GM12872 (cell line): ENCODE results near the gene FBXL16.

ENCODE experiments used
- TF ChIP-seq, protein P1 (sequence below): IDR thresholded peaks from 3 replicates; pipeline ENCODE4 v1.5.1; 2011; ENCODE audit warnings: low read depth, mild to moderate bottlenecking, low read length, moderate library complexity; ENCODE audit not compliant: insufficient read depth

The FBXL16 gene

DNA sequence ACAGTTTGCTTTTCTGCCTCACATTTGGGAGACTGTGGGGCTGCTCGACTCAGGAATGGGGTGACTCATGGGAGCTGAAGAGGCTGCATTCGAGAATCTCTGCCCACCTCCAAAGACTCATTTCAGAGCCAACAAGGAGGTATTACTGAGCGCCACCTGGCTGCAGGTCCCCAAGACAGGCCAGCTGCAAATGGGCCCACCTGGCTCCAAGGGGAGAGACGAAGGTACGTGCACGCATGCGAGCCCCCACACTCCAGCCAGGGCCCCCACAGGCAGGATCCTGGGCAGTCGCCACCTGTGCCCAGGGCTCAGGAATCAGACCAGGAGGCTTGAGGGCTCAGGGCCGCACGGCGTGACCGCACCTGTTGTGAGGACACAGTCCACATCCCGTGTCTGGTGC, 27.3 kb upstream of the FBXL16 start:
- TF ChIP-seq, protein P1, sequence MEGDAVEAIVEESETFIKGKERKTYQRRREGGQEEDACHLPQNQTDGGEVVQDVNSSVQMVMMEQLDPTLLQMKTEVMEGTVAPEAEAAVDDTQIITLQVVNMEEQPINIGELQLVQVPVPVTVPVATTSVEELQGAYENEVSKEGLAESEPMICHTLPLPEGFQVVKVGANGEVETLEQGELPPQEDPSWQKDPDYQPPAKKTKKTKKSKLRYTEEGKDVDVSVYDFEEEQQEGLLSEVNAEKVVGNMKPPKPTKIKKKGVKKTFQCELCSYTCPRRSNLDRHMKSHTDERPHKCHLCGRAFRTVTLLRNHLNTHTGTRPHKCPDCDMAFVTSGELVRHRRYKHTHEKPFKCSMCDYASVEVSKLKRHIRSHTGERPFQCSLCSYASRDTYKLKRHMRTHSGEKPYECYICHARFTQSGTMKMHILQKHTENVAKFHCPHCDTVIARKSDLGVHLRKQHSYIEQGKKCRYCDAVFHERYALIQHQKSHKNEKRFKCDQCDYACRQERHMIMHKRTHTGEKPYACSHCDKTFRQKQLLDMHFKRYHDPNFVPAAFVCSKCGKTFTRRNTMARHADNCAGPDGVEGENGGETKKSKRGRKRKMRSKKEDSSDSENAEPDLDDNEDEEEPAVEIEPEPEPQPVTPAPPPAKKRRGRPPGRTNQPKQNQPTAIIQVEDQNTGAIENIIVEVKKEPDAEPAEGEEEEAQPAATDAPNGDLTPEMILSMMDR = no peak

DNA sequence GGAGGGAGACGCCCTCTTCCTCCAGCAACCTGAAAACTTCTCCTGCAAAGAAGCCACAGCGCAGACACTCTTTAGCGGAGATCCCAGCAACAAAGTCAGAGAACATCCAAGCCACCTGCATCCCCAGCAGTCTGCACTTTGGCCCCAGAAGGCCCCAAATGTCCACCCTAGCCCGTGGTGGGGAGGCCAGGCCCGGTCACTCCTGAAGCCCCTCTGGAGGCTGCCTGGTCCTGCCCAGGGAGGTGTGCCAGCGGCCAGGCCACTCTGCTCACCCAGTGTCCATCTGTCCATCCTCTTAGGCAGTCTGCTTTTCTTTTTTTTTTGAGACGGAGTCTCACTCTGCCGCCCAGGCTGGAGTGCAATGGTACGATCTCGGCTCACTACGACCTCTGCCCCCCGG, 26.7 kb upstream of the FBXL16 start:
- TF ChIP-seq, protein P1 = no peak

DNA sequence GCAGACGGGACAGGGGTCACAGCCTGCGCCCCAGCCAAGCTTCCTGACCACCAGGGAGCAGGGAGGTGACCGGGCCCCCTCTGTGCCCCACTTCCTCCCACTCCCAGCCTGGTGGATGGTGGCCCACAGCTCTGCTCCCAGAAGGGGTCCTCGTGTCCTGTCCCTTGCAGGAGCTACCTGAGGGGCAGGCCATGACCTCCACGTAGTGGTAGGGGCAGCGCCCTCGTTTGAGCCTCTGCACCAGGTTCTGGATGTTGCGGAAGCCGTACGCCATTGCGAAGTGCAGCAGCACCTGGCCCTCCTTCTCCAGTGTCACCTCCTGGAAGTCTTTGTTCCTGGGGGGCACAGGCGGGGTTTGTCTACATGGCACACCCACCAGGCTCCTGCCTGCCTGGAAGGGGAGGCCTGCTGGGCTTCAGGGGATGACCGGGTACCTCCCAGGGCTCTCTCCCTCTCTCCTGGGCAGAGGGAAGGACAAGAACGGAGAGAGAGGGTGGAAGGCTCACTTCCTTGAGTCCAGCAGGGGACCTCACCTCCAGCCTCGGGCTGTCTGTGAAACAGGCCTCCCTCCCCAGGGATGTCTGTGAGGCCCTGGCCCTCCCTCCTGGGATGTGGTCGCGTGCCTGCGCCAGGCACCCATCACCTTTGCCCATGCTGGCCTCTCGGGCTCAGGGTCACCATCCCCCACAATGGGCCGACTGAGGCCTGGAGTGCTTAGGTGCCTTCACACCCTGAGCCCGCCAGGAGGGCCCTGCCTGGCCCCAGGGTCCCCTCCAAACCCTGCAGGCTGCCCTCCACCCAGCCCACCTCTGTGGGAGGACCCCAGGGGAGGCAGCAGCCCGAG, 25.3 kb upstream of the FBXL16 start:
- TF ChIP-seq, protein P1 = no peak

DNA sequence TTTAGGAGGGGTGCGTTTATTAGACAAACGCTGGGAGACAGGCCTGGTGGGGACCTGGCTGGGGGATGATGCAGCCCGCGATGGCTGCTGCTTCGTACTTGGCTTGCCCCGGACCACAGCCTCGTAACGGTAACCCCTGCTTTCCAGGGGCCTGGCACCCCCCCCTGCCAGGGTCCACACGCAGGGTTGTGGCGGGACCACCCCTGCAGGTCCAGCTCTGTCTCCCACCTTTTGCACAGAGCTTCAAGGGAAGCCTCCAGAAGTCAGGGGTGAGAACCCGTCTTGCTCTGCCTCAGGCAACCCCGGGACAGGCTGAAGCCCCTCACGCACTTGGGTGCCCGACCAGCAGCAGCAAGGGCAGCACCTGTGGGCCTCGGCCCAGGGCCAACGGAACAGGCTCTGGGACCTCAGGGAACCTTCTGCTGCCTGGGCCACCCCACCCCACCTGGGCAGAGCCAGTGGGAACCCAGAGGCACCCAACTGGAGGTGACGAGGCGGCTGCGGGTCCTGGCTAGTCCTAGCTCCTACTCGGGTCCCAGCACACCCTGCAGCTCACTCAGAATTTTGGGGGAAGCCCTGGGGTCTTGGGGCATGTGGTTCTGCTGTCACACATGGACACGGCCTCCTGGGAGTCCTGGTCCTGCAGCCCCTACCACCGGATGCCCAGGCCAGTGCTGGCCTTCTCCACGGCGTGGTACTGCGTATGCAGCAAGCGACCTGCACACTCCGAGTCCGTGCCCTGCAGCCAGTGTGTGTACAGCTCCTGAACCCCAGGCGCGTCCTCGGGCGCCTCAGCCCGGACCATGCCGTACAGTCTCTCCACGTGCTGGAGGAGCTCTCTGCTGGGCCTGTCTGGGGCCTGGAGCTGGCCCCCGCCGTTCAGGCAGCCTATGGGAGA, 24.4 kb upstream of the FBXL16 start:
- TF ChIP-seq, protein P1 = no peak

DNA sequence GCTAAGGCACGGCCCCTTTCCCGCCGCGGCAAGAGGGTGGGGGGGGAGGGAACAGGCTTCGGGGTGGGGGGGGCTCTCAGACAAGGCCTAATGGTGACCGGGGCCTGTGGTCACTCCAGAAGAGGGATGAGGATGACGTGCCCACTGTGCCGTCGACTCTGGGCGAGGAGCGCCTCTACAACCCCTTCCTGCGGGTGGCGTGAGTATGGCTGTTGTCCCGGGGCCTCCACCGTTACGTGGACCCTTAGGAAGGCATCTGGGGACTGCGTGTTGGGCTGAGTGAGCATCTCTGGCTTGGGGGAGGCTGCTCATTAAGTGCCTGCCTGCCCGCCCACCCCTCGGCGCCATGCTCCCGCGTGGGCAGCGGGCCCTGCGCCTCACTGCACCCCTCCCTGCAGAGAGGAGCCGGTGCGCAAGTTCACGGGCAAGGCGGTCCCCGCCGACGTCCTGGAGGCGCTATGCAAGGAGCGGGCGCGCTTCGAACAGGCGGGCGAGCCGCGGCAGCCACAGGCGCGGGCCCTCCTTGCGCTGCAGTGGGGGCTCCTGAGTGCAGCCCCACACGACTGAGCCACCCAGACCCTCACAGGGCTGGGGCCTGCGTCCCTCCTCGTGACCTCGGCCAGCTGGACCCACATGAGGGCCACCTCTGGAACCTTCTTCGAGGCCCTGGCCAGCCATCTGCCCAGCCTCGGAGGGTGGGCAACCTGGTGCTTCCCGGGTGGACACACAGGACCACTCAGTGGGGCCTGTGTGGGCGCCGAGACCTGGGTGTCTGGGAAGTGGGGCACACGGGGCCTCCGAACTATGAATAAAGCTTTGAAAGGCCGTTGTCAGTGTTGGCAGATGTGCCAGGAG, 23.5 kb upstream of the FBXL16 start:
- TF ChIP-seq, protein P1 = no peak

DNA sequence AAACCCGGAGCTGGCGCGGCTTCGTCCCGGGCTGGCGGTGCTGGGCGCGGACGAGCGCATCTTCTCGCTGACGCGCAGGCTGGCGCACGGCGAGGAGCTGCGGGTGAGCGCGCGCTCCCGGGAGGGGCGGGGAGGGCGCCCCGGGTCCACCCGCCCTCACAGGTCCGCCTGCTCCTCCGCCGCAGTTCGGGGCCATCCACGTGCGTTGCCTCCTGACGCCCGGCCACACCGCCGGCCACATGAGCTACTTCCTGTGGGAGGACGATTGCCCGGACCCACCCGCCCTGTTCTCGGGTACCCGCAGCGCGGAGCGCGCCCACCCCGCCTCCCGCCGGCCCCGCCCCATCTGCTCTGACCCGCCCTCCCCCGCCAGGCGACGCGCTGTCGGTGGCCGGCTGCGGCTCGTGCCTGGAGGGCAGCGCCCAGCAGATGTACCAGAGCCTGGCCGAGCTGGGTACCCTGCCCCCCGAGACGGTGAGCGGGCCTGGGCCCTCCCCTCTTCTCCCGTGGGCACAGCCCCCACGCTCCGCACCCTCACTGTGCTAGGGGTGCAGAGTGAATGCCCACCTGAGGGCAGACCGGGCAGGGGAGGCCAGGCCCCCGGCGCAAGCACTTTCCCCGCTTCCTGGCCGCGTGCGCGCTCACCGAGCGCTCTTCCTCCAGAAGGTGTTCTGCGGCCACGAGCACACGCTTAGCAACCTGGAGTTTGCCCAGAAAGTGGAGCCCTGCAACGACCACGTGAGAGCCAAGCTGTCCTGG, 22.7 kb upstream of the FBXL16 start:
- TF ChIP-seq, protein P1 = no peak
